ENCODE data around the gene MEI4.
"Not testable (repeated sequence)": the region's sequence is repeated elsewhere in the genome, so short reads cannot be mapped to it uniquely, and the experiment has no call there.

The MEI4 gene

GRCh38 chr6:77652739-77653138 lies at the start of gene MEI4:
Gene MEI4 (plus strand): TSS chr6:77653039. CDS start chr6:77690672, 37,633 bp downstream.
- no peak for DNase-seq

GRCh38 chr6:77604476-77604875 lies 48.4 kb upstream of the MEI4 start:
- no peak for DNase-seq

- DNase-seq = no peak
Observed at GRCh38 chr6:77607004-77607403, 45.8 kb upstream of the MEI4 start.

- no peak for DNase-seq
Observed at GRCh38 chr6:77609106-77609505, 43.7 kb upstream of the MEI4 start.

- DNase-seq = no peak
Observed at GRCh38 chr6:77619114-77619513, 33.7 kb upstream of the MEI4 start.

- DNase-seq = no peak
Observed at GRCh38 chr6:77620278-77620882, 32.5 kb upstream of the MEI4 start.

- DNase-seq = no peak
Observed at GRCh38 chr6:77624515-77624914, 28.3 kb upstream of the MEI4 start.

GRCh38 chr6:77626426-77626825 lies 26.4 kb upstream of the MEI4 start:
- no peak for DNase-seq

GRCh38 chr6:77630014-77630413 lies 22.8 kb upstream of the MEI4 start:
- DNase-seq = no peak

GRCh38 chr6:77633471-77633870 lies 19.4 kb upstream of the MEI4 start:
- no peak for DNase-seq

- no peak for DNase-seq
Observed at GRCh38 chr6:77633993-77634715, 18.7 kb upstream of the MEI4 start.

- no peak for DNase-seq
Observed at GRCh38 chr6:77638129-77638830, 14.6 kb upstream of the MEI4 start.

- no peak for DNase-seq
Observed at GRCh38 chr6:77644102-77644705, 8.6 kb upstream of the MEI4 start.

GRCh38 chr6:77650098-77650663 lies 2.7 kb upstream of the MEI4 start:
- peak; percentile 34 for DNase-seq

GRCh38 chr6:77653816-77654215 lies 977 bp downstream of the MEI4 start:
- no peak for DNase-seq

GRCh38 chr6:77655035-77655434 lies 2.2 kb downstream of the MEI4 start:
- DNase-seq = not testable (repeated sequence)

GRCh38 chr6:77656999-77657764 lies 4.3 kb downstream of the MEI4 start:
- DNase-seq = no peak

- DNase-seq = no peak
Observed at GRCh38 chr6:77666340-77666739, 13.5 kb downstream of the MEI4 start.

- no peak for DNase-seq
Observed at GRCh38 chr6:77666846-77667245, 14.0 kb downstream of the MEI4 start.

- DNase-seq = no peak
Observed at GRCh38 chr6:77669913-77670312, 17.1 kb downstream of the MEI4 start.

- DNase-seq = no peak
Observed at GRCh38 chr6:77674211-77674610, 21.4 kb downstream of the MEI4 start.

GRCh38 chr6:77678048-77678447 lies 25.2 kb downstream of the MEI4 start:
- DNase-seq = no peak

GRCh38 chr6:77683515-77683914 lies 30.7 kb downstream of the MEI4 start:
- DNase-seq = no peak
